ENCODE results near the gene KANSL1L. TPM values are rescaled to one million over a fixed set of nuclear protein-coding genes. Genes with fewer than 3 reads are reported as not detected.

KANSL1L gene
- total and polyA plus RNA-seq, 8 donors: 29.6 to 54.6 (median 47.5) TPM

- H3K4me3 ChIP-seq: no peak overlapping the region
- no peak overlapping the region for H3K27ac ChIP-seq
- TF ChIP-seq, protein P1, sequence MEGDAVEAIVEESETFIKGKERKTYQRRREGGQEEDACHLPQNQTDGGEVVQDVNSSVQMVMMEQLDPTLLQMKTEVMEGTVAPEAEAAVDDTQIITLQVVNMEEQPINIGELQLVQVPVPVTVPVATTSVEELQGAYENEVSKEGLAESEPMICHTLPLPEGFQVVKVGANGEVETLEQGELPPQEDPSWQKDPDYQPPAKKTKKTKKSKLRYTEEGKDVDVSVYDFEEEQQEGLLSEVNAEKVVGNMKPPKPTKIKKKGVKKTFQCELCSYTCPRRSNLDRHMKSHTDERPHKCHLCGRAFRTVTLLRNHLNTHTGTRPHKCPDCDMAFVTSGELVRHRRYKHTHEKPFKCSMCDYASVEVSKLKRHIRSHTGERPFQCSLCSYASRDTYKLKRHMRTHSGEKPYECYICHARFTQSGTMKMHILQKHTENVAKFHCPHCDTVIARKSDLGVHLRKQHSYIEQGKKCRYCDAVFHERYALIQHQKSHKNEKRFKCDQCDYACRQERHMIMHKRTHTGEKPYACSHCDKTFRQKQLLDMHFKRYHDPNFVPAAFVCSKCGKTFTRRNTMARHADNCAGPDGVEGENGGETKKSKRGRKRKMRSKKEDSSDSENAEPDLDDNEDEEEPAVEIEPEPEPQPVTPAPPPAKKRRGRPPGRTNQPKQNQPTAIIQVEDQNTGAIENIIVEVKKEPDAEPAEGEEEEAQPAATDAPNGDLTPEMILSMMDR (IDR thresholded peaks at IDR 0.05): no peak
- H3K9me3 ChIP-seq: no peaks in the 10 kb centered on the region
- intact Hi-C loops (cut with DNase I): no loop called here
- peaks cover 0 to 99% of the 10 kb centered on the region in 2 donors for H3K36me3 ChIP-seq
- H3K4me1 ChIP-seq: no peaks in the 10 kb centered on the region
- no peaks in the 10 kb centered on the region for H3K27me3 ChIP-seq
- no peak for DNase-seq
- ATAC-seq: no peak
These were observed 151.1 kb downstream of the KANSL1L start for GRCh38 chr2:210020138-210020537.

DNA sequence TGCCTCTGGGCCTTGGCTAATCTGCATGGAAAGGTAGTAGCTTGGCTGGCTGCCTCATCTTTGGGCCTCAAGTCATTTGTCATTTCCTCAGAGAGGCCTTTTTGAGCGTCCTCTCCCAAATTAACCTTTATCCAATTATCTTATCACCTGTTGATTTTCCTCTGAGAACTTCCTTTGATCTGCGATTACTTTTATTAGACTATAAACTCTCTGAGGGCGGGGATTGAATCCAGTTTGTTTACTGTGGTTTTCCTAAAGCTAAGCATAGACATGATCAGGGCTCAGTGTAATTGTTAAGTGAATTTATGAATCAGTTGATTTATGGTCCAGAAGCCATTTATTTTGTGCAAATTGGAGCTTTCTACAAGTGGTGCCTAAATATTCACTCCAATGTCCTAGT is 161.3 kb downstream of the KANSL1L start:
- TF ChIP-seq, protein P1 (IDR thresholded peaks at IDR 0.05): no peak
- Histone ChIP-seq H3K36me3 (peaks cover 0 to 60% of the 10 kb centered on the region in 2 donors), H3K27ac (no peak overlapping the region), H3K4me1 (peaks cover 0 to 23% of the 10 kb centered on the region in 2 donors), H3K9me3 (no peaks in the 10 kb centered on the region), H3K4me3 (no peak overlapping the region), H3K27me3 (no peaks in the 10 kb centered on the region)
- DNase-seq (no peak), ATAC-seq (no peak)
- intact Hi-C loops (cut with DNase I): no loop called here

GRCh38 chr2:210009126-210009525 is 162.1 kb downstream of the KANSL1L start:
- intact Hi-C loops (cut with DNase I): no loop called here
- ATAC-seq (no peak), DNase-seq (no peak)
- Histone ChIP-seq H3K36me3 (peaks cover 0 to 52% of the 10 kb centered on the region in 2 donors), H3K4me1 (peaks cover 2 to 31% of the 10 kb centered on the region in 2 donors), H3K27me3 (no peaks in the 10 kb centered on the region), H3K27ac (no peak overlapping the region), H3K4me3 (no peak overlapping the region), H3K9me3 (no peaks in the 10 kb centered on the region)
- TF ChIP-seq, protein P1 (IDR thresholded peaks at IDR 0.05): no peak

- Histone ChIP-seq H3K36me3 (peaks cover 0 to 41% of the 10 kb centered on the region in 2 donors), H3K4me3 (no peak overlapping the region), H3K27me3 (no peaks in the 10 kb centered on the region), H3K4me1 (peaks cover 10 to 43% of the 10 kb centered on the region in 2 donors), H3K9me3 (no peaks in the 10 kb centered on the region), H3K27ac (no peak overlapping the region)
- peak; percentile 66 for ATAC-seq
- DNase-seq: peak in 1 of 4 donors; percentile 50
- TF ChIP-seq, protein P1 (IDR thresholded peaks at IDR 0.05): no peak
- intact Hi-C loops (cut with DNase I): no loop called here
These were observed 163.3 kb downstream of the KANSL1L start for GRCh38 chr2:210007895-210008294.

- peaks cover 0 to 15% of the 10 kb centered on the region in 2 donors for H3K36me3 ChIP-seq
- H3K27ac ChIP-seq: peak overlapping the region in 1 of 2 donors; percentile 15
- intact Hi-C loops (cut with DNase I): no loop called here
- no peak overlapping the region for H3K4me3 ChIP-seq
- TF ChIP-seq, protein P1 (IDR thresholded peaks at IDR 0.05): no peak
- DNase-seq: no peak
- no peaks in the 10 kb centered on the region for H3K9me3 ChIP-seq
- H3K27me3 ChIP-seq: no peaks in the 10 kb centered on the region
- H3K4me1 ChIP-seq: peaks cover 12 to 48% of the 10 kb centered on the region in 2 donors
- no peak for ATAC-seq
These were observed 166.3 kb downstream of the KANSL1L start for GRCh38 chr2:210004881-210005280.

Measured in left lung (tissue), 10 donors.